ENCODE results near the gene MAP3K13.

DNA sequence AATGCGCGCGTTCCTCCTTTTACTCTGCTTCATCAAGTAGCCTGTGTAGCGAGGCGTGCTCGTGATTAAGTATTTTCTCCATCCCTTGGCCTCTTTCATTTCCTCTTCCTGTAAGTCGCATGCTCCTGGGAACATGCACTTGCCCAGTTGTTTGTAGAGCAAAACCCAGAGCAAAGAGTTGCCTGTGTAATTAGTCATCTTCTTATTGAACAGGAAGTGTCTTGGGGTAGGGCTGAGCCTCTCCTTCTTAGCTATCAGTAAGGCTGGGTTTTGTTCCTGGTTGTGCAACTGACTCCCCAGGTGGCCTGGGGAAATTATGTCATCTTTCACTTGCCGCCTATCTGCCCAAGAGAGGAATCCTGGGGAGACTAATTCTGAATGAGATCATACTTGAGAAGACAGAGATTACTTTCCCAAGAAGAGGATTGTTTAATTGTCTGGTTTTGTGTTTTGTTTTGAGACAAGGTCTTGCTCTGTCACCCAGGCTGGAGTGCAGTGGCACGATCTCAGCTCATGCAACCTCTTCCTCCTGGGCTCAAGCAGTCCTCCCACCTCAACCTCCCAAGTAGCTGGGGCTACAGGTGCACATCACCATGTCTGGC is 174.5 kb downstream of the MAP3K13 start:
- TF ChIP-seq, protein P1, sequence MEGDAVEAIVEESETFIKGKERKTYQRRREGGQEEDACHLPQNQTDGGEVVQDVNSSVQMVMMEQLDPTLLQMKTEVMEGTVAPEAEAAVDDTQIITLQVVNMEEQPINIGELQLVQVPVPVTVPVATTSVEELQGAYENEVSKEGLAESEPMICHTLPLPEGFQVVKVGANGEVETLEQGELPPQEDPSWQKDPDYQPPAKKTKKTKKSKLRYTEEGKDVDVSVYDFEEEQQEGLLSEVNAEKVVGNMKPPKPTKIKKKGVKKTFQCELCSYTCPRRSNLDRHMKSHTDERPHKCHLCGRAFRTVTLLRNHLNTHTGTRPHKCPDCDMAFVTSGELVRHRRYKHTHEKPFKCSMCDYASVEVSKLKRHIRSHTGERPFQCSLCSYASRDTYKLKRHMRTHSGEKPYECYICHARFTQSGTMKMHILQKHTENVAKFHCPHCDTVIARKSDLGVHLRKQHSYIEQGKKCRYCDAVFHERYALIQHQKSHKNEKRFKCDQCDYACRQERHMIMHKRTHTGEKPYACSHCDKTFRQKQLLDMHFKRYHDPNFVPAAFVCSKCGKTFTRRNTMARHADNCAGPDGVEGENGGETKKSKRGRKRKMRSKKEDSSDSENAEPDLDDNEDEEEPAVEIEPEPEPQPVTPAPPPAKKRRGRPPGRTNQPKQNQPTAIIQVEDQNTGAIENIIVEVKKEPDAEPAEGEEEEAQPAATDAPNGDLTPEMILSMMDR (IDR thresholded peaks at IDR 0.05), result no peak
- TF ChIP-seq, protein P2, sequence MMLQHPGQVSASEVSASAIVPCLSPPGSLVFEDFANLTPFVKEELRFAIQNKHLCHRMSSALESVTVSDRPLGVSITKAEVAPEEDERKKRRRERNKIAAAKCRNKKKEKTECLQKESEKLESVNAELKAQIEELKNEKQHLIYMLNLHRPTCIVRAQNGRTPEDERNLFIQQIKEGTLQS (CRISPR knock-in tag; conservative IDR thresholded peaks at IDR 0.05), result no peak
- no peak for TF ChIP-seq NFYB (CRISPR knock-in tag; conservative IDR thresholded peaks at IDR 0.05; ENCODE audit: low read depth)

All from WTC11 (cell line).